ENCODE data around the gene ABLIM1.

ABLIM1 gene

GRCh38 chr10:114616516-114616915 is 41.6 kb downstream of the ABLIM1 start:
- DNase-seq, result no peak

- no peak for DNase-seq
Measured at GRCh38 chr10:114616103-114616502, 42.0 kb downstream of the ABLIM1 start.

- DNase-seq, result no peak
Measured at GRCh38 chr10:114615600-114616007, 42.5 kb downstream of the ABLIM1 start.

- DNase-seq, result no peak
Measured at GRCh38 chr10:114613237-114613979, 44.7 kb downstream of the ABLIM1 start.

GRCh38 chr10:114611617-114612016 is 46.5 kb downstream of the ABLIM1 start:
- no peak for DNase-seq

- no peak for DNase-seq
Measured at GRCh38 chr10:114609518-114610426, 48.3 kb downstream of the ABLIM1 start.

GRCh38 chr10:114607358-114607998 is 50.6 kb downstream of the ABLIM1 start:
- no peak for DNase-seq

- no peak for DNase-seq
Measured at GRCh38 chr10:114605155-114605797, 52.8 kb downstream of the ABLIM1 start.

- no peak for DNase-seq
Measured at GRCh38 chr10:114604357-114605130, 53.5 kb downstream of the ABLIM1 start.

- no peak for DNase-seq
Measured at GRCh38 chr10:114603948-114604347, 54.1 kb downstream of the ABLIM1 start.

- DNase-seq, result no peak
Measured at GRCh38 chr10:114603303-114603702, 54.8 kb downstream of the ABLIM1 start.

GRCh38 chr10:114600057-114600456 is 58.0 kb downstream of the ABLIM1 start:
- no peak for DNase-seq

- no peak for DNase-seq
Measured at GRCh38 chr10:114596793-114597192, 61.3 kb downstream of the ABLIM1 start.

- DNase-seq, result no peak
Measured at GRCh38 chr10:114593816-114594468, 64.1 kb downstream of the ABLIM1 start.

- no peak for DNase-seq
Measured at GRCh38 chr10:114593240-114593792, 64.8 kb downstream of the ABLIM1 start.

- DNase-seq, result no peak
Measured at GRCh38 chr10:114590993-114591392, 67.1 kb downstream of the ABLIM1 start.

- DNase-seq, result no peak
Measured at GRCh38 chr10:114584419-114584818, 73.7 kb downstream of the ABLIM1 start.

- no peak for DNase-seq
Measured at GRCh38 chr10:114581071-114581470, 77.0 kb downstream of the ABLIM1 start.

- DNase-seq, result no peak
Measured at GRCh38 chr10:114577133-114577532, 80.9 kb downstream of the ABLIM1 start.

- no peak for DNase-seq
Measured at GRCh38 chr10:114576716-114577115, 81.4 kb downstream of the ABLIM1 start.

GRCh38 chr10:114576132-114576487 is 82.0 kb downstream of the ABLIM1 start:
- DNase-seq, result no peak

All from central memory CD4-positive, alpha-beta T cell (primary cell).